CD4-positive, alpha-beta T cell treated with Interferon gamma for 1 hour (primary cell): ENCODE measurements around the gene CAPS.

Source experiments
- DNase-seq: peaks from one replicate; pipeline ENCODE4 v3.0.0-alpha.2; 2020

Gene CAPS

GRCh38 chr19:5914946-5915781, 1.1 kb downstream of the CAPS start:
- DNase-seq = no peak

GRCh38 chr19:5915782-5916165, 1.7 kb downstream of the CAPS start:
- DNase-seq = no peak

GRCh38 chr19:5916181-5916708, 2.2 kb downstream of the CAPS start:
- no peak for DNase-seq

- DNase-seq = no peak
Observed at GRCh38 chr19:5917431-5918107, 3.5 kb downstream of the CAPS start.

- DNase-seq = no peak
Observed at GRCh38 chr19:5918463-5919079, 4.5 kb downstream of the CAPS start.

- no peak for DNase-seq
Observed at GRCh38 chr19:5921516-5922160, 7.6 kb downstream of the CAPS start.

GRCh38 chr19:5922161-5922545, 8.1 kb downstream of the CAPS start:
- no peak for DNase-seq

- DNase-seq = no peak
Observed at GRCh38 chr19:5923356-5923755, 9.3 kb downstream of the CAPS start.

GRCh38 chr19:5925830-5926427, 11.9 kb downstream of the CAPS start:
- DNase-seq = no peak

GRCh38 chr19:5926641-5927440, 12.8 kb downstream of the CAPS start:
- DNase-seq = no peak

GRCh38 chr19:5927441-5927821, 13.4 kb downstream of the CAPS start:
- no peak for DNase-seq

- no peak for DNase-seq
Observed at GRCh38 chr19:5929179-5929578, 15.1 kb downstream of the CAPS start.

GRCh38 chr19:5929625-5930024, 15.6 kb downstream of the CAPS start:
- DNase-seq = no peak

- DNase-seq = no peak
Observed at GRCh38 chr19:5931251-5931650, 17.2 kb downstream of the CAPS start.

- DNase-seq = no peak
Observed at GRCh38 chr19:5932146-5932545, 18.1 kb downstream of the CAPS start.

- no peak for DNase-seq
Observed at GRCh38 chr19:5932609-5933262, 18.7 kb downstream of the CAPS start.

- no peak for DNase-seq
Observed at GRCh38 chr19:5933391-5934068, 19.5 kb downstream of the CAPS start.

GRCh38 chr19:5934069-5934401, 20.0 kb downstream of the CAPS start:
- no peak for DNase-seq

GRCh38 chr19:5934774-5935472, 20.9 kb downstream of the CAPS start:
- no peak for DNase-seq
